ENCODE measurements around the gene RAB38.

The RAB38 gene

DNA sequence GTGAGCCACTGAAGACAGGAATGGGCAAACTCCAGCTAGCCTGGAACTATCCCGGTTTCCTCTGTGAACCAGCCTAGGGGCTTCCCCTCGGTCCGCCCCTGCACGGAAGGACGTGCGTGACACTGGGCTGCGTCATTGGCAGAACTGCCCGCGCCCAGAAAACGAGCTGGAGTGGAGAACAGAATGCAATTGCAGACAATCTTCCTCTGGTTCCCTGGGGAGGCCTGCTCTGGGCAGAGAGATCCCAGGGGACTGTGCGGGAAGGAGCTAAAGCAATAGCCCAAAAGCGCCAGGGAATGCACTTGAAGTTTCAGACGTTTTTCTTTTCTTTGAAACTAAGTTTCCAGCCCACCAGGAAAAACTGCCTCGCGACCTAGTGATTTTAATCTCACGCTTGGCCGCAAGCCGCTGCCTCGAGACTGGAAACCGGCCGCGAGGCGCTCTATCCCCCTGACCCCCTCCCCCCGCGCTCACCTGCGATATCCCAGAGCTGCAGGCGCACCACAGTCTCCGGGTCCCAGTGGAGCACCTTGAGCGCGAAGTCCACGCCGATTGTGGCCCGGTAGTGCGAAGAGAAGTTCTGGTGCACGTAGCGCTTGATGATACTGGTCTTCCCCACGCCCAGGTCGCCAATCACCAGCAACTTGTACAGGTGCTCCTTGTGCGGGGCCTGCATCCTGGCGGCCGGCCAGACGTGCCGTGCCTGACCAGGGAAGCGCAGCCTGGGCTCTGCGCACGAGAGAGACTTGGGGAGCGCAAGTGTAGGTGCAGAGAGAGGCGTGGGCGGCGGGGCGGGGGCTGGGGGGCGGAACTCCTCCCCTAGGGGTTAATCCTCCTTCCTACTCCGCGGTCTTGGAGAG is at the start of gene RAB38:
Gene RAB38 (minus strand): TSS at position 735 of the 860 bp plus-strand sequence. CDS start 59 bp downstream, at position 676.
- peak; percentile 85 for DNase-seq (ENCODE audit: low read depth)

DNA sequence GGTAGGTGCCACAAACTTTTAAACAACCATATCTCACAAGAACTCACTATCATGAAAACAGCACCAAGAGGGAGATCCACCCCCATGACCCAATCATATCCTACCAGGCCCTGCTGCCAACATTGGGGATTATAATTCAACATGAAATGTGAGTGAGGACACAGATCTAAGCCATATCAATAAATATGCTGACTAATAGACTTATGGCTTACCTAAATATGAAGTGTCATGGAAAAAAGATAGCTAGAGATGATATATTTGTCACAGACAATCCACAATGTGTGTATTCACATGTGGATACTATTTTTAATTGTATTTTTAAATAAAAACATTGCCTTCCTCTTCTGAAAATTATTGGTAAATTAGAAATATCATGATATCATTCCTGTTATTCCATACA is 38.2 kb upstream of the RAB38 start:
- DNase-seq (ENCODE audit: low read depth): no peak

DNA sequence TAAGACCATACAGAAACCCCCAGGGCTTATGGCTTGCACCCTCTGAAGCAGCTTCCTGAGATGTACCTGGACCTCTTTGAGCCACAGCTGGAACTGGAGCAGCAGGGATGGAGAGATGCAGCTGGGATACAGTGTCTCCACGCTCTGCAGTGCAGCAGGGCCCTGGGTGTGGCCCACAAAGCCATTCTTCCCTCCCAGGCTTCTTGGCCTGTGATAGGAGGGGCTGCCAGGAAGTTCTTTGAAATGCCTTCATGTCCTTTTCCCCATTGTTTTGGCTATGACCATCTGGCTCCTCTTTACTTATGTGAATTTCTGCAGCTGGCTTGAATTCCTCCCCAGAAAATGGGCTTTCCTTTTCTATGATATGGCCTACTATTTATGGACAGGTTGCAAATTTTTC is 37.1 kb upstream of the RAB38 start:
- no peak for DNase-seq (ENCODE audit: low read depth)

DNA sequence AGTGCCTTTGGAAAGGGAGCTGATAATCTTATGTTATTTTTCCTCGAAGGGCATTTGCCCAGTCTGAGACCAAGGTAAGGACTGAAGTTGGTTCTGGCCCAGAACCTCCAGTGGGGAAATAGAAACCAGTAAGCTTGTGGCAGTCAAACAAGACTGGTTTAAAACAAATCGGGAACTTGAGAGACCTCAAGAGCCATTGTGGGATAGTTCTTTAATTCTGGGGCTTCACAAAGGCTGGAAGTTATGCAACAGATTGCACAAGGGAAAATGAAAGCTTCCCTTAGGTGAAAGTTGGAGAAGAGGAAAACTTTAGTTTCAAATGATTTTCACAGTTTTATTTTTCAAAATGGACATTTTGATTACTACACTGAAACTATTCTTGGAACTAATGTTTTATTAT is 33.5 kb upstream of the RAB38 start:
- no peak for DNase-seq (ENCODE audit: low read depth)

DNA sequence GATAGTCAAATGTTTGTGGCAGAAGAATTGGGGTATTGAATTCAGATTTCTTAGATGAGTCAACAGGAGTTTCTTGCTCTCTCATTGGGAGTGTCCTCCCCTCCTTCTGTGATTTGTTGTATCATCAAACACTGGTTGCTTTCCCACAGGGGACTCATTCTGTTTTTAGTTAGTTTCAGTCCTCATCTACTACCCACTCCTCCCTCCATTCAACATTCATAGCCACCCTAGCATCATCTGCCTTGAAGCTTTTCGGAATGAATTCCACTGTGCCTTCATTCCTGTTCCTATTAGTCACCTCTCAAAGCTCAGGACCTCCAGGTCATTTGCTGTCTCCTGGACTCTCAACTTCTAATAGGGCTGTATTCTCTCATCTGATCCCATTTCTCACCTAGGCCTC is 31.5 kb upstream of the RAB38 start:
- DNase-seq (ENCODE audit: low read depth): peak; percentile 45

DNA sequence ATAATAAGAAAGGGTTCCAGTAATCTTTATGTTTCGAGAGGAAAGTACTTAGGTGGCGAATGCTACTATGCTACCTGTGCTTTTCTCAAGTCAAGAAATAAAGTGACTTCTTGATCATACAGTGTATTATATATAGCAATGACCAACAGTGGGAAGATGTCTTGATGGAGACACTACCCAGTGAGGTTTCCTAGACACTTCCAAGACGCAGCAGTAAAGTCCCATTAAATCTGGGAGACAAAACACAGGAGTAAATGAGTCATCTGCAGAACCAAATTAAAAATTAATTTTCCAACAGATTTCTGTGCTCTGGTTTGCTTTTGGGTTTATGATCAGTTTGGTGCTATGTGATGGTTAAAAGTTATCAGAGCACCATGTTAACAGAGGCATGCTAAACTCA is 29.1 kb upstream of the RAB38 start:
- no peak for DNase-seq (ENCODE audit: low read depth)

DNA sequence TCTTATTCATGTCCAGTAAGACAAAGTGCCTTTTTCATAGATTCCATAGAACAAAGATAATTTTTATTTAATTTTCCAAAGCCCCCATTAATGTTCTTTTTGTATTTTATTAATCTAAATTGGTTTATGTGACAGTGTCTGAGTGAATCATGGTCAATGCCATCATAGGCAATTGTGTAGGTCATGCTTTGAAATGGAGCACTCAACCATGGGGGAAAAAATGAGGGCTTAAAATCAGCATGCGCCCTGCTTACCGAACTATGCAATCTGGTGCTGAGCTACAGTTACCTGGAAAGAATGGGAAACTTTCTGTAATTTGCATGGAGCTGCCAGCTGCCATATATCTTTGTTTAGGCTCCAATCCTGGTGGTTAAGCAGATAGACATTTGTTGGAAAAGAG is 28.4 kb upstream of the RAB38 start:
- DNase-seq (ENCODE audit: low read depth): no peak

DNA sequence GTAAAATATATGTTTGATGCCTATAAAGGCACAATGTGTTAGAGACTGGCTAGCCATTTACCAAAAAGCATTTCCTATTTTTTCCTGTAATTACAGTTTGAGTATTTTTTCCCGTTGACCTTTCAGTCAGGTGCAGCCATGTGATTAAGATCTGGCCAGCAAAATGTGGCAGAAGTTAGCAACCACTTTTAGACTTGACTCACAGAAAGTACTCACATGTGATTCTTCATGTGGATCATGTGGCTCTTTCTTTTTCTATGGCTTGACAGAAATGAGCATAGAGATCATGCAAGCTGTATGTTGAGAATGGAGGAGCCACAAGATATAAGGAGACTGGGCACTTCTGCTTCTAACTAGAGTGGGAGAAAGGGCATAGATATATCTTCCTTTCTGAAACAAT is 27.3 kb upstream of the RAB38 start:
- no peak for DNase-seq (ENCODE audit: low read depth)

DNA sequence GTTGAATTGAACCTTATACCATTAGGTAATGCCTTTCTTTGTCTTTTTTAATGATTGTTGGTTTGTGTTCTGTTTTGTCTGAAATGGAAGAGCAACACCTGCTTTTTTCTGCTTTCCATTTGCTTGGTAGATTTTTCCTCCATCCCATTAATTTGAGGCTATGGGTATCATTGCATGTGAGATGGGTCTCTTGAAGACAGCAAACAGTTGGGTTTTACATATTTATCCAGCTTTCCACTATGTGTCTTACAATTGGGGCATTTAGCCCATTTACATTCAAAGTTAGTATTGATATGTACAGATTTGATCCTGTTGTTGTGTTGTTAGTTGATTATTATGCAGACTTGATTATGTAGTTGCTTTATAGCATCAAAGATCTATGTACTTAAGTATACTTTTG is 21.1 kb upstream of the RAB38 start:
- DNase-seq (ENCODE audit: low read depth): no peak

DNA sequence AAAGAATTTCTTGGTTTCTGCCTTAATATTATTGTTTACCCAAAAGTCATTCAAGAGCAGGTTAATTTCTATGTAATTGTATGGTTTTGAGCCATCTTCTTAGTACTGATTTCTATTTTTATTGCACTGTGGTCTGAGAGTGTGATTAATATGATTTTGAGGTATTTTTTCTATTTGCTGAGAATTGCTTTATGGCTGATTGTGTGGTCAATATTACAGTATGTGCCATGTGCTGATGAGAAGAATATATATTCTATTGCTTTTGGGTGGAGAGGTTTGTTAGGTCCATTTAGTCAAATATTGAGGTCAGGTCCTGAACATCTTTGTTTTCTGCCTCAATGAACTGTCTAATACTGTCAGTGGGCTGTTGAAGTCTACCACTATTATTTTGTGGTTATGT is 20.7 kb upstream of the RAB38 start:
- DNase-seq (ENCODE audit: low read depth): no peak

DNA sequence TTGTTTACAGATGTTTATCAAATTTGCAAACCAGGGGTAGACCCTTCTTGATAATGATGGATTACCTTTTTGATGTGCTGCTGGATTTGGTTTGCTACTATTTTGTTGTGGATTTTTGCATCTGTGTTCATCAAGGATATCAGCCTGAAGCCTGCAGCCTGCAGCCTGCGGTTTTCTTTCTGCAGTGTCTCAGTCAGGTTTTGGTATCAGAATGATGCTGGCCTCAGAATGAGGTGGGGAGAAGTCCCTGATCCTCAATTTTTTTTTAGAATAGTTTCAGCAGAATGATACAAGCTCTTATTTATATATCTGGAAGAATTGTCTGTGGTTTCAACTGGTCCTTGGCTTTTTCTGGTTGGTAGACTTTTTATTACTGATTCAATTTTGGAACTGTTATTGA is 19.7 kb upstream of the RAB38 start:
- DNase-seq (ENCODE audit: low read depth): no peak

DNA sequence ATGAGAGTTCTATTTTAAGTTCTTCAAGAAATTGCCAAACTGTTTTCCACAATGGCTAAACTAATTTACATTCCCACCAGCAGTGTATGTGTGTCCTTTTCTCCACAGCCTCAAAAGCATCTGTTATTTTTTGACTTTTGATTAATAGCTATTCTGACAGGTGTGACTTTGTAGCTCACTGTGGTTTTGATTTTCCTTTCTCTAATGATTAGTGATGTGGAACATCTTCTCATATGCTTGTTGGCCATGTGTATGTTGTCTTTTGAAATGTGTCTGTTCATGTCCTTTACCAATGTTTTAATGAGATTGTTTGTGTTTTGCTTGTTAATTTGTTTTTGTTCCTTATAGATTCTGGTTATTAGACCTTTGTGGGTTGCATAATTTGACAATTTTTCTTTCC is 18.0 kb upstream of the RAB38 start:
- DNase-seq (ENCODE audit: low read depth): no peak

DNA sequence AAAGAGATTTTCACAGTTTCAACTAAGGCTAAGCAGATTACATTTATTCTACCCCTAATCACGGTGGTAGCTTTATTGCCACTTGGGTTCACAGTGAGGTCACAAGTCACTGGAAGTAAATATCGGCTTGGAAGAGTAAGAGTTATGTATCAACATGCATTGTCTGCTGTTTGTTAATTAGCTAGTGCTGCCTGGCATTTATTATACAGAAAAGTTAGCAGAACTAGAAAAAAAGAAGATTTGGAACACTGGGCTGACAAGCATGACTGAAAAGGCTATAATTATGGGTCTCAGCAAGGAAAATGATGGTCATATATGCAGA is 13.7 kb upstream of the RAB38 start:
- no peak for DNase-seq (ENCODE audit: low read depth)

DNA sequence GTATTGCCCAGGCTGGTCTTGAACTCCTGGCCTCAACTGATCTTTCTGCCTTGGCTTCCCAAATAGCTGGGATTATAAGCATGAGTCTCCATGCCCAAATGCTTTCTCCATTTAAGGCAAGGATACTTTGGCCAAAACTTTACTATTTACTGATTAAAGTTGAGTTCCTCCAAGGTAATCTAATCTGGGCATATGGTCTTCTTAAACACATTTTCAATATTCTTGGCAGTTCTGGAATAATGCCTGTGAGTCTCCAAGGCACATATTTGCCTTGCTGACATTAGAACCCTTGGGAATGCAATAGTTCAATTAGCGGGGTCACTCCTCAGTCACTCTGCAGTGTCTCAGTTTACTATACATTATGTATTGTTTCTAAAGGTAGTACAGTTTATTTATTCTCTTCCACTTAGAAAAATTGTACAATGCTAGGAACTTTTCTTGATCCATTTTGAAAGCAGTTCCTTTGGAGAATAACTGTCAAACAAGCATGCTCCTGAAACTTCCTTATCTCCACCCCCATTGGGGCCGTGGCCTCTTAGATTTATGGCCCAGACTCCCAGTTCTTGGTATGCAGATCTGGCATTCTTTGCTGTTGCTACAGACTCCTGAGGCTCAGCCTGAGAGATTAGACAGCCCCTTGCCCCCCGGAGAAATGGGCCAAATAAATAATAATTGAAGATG is 13.1 kb upstream of the RAB38 start:
- peak; percentile 51 for DNase-seq (ENCODE audit: low read depth)

DNA sequence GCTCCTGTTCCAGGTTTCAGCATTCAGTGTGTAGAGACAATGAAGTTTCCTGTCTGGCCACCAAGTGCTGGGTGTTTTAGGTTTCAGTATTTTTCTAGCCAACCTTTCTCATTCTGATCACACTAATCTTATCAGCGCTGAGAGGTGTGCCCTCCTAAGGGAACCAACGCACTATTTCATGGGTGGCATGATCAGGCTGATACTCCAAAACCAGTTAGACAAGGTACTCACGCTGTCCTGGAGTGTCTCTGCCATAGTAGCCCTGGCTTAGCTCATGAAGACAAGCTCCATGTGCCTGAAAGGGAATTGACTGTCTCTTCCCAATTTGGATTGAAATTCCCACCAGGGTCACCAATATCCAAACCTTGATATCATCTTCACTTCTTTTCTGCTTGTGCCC is 8.0 kb upstream of the RAB38 start:
- no peak for DNase-seq (ENCODE audit: low read depth)

DNA sequence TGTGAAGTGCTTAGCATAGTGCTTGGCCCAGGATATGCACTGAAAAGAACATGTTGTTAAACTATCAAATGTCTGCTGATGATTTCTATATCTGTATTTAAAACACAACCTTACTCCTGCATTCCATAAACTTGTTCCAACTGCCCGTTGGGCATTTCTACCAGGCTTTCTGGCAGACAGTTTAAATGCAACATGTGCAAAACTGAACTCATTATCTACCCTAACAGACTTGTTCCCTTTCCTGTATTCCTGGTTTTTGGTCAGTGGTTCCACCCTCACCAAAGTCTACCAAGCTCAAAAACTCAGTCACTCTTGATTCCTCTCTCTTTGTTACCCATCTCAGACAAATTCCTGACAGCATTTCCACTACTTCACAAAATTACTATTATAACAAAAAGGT is 6.5 kb upstream of the RAB38 start:
- no peak for DNase-seq (ENCODE audit: low read depth)

DNA sequence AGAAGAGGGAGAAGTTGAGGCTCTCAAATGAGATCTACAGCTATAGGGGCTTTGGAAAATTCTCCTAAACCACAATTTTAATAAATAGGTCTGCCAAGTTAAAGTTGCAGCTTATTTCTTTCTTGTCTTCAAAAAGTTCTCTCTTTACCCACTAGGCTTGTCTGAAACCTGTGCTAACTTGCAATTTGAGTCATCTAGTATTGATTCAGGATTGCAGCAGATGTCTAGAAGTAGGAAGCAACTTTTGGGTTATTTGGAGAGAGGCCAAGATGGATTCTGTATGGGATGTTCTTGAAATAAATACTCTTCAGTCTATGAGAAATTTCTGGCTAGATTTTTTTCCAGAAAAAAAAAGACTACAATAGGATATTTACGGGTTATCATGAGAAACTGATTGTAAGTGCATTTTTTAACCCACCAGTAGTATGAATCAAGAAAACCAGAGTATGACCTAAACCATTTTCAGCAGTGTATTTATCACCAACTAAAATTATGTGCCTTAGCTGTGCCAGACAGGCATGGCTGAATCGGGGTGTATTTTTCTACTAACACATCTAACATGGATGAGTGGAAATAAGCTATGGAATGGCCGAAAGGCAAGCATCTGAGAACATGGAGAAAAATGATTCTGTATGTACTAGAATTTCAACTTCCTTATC is 4.9 kb upstream of the RAB38 start:
- DNase-seq (ENCODE audit: low read depth): peak; percentile 8

DNA sequence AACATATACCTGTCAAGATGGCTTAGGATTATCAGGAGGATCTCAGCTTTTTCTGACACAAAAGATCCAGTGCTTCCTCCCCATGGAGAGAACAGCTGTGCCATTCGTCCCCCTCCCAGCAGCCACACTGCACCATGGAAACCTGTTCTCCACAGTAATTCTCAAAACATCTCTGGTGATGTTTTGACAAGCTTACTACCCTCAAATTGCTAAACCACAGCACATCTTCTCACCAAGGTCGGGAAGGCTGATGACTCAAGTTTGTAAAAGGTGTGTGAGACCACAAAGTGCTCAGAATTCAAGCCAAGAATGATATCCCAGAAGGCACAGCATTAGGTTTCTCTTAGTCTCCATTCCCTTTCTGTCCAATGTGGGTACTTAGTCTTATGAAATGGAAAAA is 3.9 kb upstream of the RAB38 start:
- peak; percentile 59 for DNase-seq (ENCODE audit: low read depth)

DNA sequence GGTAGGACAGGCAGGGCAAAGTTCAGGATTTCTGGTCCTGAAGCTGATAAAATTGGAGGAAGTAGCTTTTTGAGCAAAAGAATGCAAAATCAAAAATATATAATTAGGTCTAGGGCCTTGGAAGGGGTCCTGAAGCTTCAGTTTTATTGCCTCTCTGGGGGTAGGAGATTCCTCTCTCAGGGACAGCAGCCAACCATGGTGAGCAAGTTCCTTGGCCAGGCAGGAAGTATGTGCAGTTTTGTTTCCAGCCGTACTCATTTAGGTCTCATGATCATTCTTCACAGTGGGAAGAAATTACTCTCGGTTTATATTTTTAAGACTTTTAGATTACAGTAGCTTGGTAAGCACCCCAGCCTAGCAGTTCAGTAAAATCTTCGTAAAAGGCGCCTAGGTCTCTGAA is 2.9 kb upstream of the RAB38 start:
- DNase-seq (ENCODE audit: low read depth): peak; percentile 75

DNA sequence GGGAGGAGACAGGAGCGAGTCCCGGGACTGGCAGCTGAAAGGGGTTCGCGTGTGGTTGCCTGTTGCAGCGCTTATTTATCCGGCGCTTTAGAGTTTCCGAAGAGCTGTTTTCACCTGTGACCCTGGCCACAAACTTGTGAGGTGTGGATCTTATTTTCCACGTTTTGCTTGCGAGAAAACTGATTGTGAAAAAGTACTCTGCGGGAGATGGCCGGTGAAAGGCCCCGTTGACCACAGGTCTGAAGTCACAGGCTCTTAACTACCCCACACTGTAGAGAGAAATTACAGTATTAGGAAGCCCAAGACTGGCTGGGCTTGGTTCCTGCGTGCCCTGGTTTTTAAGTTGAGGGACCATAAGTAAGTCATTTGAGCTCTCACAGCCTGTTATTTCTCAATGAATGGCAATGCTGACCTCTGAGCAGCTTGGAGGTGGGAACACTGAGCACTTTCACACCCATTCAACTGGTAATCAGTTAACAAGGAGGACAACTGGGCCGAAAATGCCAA is 379 bp upstream of the RAB38 start:
- DNase-seq (ENCODE audit: low read depth): peak; percentile 34

DNA sequence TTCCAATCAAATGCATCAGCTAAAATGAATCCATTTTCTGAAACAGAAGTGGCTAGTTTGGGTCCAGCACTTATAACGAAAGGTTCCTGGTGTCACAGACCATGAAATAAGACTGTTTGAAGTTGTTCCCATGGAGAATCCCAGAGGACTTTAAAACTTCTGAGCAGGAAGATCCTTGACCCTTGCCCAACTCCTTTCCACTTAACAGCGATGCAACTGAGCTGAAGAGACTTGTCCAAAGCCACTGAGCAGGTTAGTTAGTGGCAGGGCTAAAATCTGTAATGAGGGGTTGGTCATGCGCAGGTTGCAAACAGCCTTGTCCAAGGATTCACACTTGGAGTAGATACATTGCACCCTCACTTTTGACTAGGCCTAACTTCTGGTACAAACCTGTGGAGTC is 1.3 kb downstream of the RAB38 start:
- no peak for DNase-seq (ENCODE audit: low read depth)

DNA sequence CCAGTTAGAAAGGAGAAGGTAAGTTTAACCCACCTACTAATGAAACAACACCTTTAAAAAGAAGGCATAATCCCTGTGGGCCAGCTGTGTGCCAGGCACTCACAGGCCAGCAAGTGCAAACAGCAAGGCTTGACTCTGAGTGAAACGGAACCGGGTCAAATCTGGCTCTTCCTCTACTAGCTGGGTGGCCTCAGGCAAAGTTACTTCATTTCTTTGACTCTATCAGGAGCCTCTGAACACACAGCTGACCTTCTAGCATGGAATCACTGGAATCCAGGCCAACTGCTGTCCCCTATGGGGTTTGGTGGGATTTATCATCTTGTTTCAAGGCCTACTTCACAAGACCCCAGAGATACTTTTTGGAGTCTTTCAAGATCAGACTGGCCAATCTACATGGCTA is 3.3 kb downstream of the RAB38 start:
- peak; percentile 16 for DNase-seq (ENCODE audit: low read depth)

DNA sequence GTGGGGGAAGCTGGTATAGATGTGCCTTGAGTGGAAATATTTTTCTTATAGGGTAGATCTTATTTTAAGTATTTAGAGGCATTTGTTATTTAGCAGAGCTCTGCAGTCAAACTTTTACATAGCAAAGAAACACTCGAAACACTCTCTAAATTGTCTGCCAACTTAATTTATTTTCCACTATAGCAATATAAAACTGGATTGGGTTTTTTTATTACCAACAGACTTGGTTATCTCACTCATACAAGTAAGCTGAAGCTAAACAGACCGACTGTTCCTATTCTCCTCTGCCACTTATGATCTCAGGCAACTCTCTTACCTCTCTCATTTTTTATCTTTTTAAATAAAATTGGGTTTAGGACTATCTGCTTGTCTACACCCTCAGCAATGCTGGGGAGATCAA is 4.6 kb downstream of the RAB38 start:
- DNase-seq (ENCODE audit: low read depth): no peak

Measured in EH (cell line).